ENCODE measurements around the gene RPL29.

- TF ChIP-seq POLR2A (IDR thresholded peaks at IDR 0.05; ENCODE audit: low read length) (no peak), GATA1 (IDR thresholded peaks at IDR 0.05; ENCODE audit: low read depth, low read length) (no peak)
These were observed 39.0 kb upstream of the RPL29 start for GRCh38 chr3:52034651-52035050.
